Measurements from ENCODE around the gene STRN. TPM values are rescaled to one million over a fixed set of nuclear protein-coding genes. Genes with fewer than 3 reads are reported as not detected.
"Not testable (repeated sequence)": the region's sequence is repeated elsewhere in the genome, so short reads cannot be mapped to it uniquely, and the experiment has no call there.

STRN gene
- total RNA-seq, 1 donor from 2014 or later: 13.5 TPM

- no peak overlapping the region for H3K4me3 ChIP-seq (ENCODE audit: low read depth, low read length)
- TF ChIP-seq CTCF (IDR thresholded peaks at IDR 0.05; ENCODE audit: insufficient read depth, low read length, poor library complexity, severe bottlenecking): no peak
- no peak for DNase-seq (ENCODE audit: low read depth)
These were observed 11.2 kb downstream of the STRN start for GRCh38 chr2:36954977-36955607.

GRCh38 chr2:36952748-36953197, 13.6 kb downstream of the STRN start:
- TF ChIP-seq CTCF (IDR thresholded peaks at IDR 0.05; ENCODE audit: insufficient read depth, low read length, poor library complexity, severe bottlenecking): no peak
- H3K4me3 ChIP-seq (ENCODE audit: low read depth, low read length): no peak overlapping the region
- H3K27me3 ChIP-seq (ENCODE audit: control insufficient read depth, insufficient read depth, low read length): no peaks in the 10 kb centered on the region
- no peak for DNase-seq (ENCODE audit: low read depth)
- H3K36me3 ChIP-seq (ENCODE audit: control insufficient read depth, insufficient read depth, low read length): no peaks in the 10 kb centered on the region

More at GRCh38 chr2:36954977-36955607, 11.2 kb downstream of the STRN start:
- Histone ChIP-seq H3K36me3 (ENCODE audit: control insufficient read depth, insufficient read depth, low read length) (no peaks in the 10 kb centered on the region), H3K27me3 (ENCODE audit: control insufficient read depth, insufficient read depth, low read length) (no peaks in the 10 kb centered on the region)

- no peak for DNase-seq (ENCODE audit: low read depth)
- Histone ChIP-seq H3K4me3 (ENCODE audit: low read depth, low read length) (no peak overlapping the region), H3K36me3 (ENCODE audit: control insufficient read depth, insufficient read depth, low read length) (no peaks in the 10 kb centered on the region), H3K27me3 (ENCODE audit: control insufficient read depth, insufficient read depth, low read length) (no peaks in the 10 kb centered on the region)
- no peak for TF ChIP-seq CTCF (IDR thresholded peaks at IDR 0.05; ENCODE audit: insufficient read depth, low read length, poor library complexity, severe bottlenecking)
These were observed 14.8 kb downstream of the STRN start for GRCh38 chr2:36951574-36951973.

GRCh38 chr2:36951027-36951518, 15.3 kb downstream of the STRN start:
- Histone ChIP-seq H3K4me3 (ENCODE audit: low read depth, low read length) (no peak overlapping the region), H3K27me3 (ENCODE audit: control insufficient read depth, insufficient read depth, low read length) (no peaks in the 10 kb centered on the region), H3K36me3 (ENCODE audit: control insufficient read depth, insufficient read depth, low read length) (no peaks in the 10 kb centered on the region)
- TF ChIP-seq CTCF (IDR thresholded peaks at IDR 0.05; ENCODE audit: insufficient read depth, low read length, poor library complexity, severe bottlenecking): no peak
- DNase-seq (ENCODE audit: low read depth): no peak

GRCh38 chr2:36949845-36950244, 16.5 kb downstream of the STRN start:
- no peak for DNase-seq (ENCODE audit: low read depth)
- Histone ChIP-seq H3K27me3 (ENCODE audit: control insufficient read depth, insufficient read depth, low read length) (no peaks in the 10 kb centered on the region), H3K4me3 (ENCODE audit: low read depth, low read length) (no peak overlapping the region), H3K36me3 (ENCODE audit: control insufficient read depth, insufficient read depth, low read length) (no peaks in the 10 kb centered on the region)
- no peak for TF ChIP-seq CTCF (IDR thresholded peaks at IDR 0.05; ENCODE audit: insufficient read depth, low read length, poor library complexity, severe bottlenecking)

GRCh38 chr2:36945240-36945639, 21.1 kb downstream of the STRN start:
- not testable (repeated sequence) for H3K4me3 ChIP-seq (ENCODE audit: low read depth, low read length); H3K27me3 ChIP-seq (ENCODE audit: control insufficient read depth, insufficient read depth, low read length); DNase-seq (ENCODE audit: low read depth); H3K36me3 ChIP-seq (ENCODE audit: control insufficient read depth, insufficient read depth, low read length)

All from kidney epithelial cell (primary cell).